HG03571 (cell line): ENCODE results near the gene EID2.

Source experiments
- ATAC-seq: cut with Tn5 transposase; IDR thresholded peaks from one replicate; pipeline ENCODE4 v1.9.1; 2021; ENCODE audit not compliant: unreplicated experiment

EID2 gene

DNA sequence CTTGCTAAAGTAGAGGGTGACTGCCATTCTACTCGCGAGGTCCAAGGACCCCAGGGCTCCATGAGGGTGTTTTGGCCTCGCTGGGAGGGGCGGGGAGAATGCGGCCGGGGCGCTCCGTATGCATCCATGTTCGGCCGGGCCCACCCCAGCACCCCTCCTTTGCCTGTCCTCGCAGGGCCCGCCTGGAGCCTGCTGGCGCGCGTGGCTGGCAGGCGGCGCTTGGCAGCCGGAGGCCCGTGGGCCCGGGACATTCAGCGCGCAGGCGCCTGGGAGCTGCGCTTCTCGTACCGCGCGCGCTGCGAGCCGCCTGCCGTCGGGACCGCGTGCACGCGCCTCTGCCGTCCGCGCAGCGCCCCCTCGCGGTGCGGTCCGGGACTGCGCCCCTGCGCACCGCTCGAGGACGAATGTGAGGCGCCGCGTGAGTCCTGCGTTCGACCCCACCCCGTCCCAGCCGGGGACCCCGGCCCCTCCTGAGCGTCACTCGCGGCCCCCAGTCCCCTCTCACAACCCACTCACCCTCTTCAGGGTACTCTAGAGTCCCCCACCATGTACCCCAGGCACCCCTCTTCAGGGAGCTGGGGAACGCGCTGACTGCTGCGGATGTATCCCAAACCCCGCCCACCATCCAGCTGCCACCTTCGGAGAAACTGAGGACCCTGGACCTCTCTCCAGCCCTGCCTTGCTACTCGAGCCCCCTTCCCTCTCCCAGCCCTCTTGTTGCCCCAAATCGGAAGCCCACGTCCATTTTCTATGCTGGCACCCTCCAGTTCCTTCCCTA lies 37.1 kb downstream of the EID2 start:
- no peak for ATAC-seq

GRCh38 chr19:39501340-39501739 lies 38.6 kb downstream of the EID2 start:
- no peak for ATAC-seq

- no peak for ATAC-seq
These were observed 39.4 kb downstream of the EID2 start for GRCh38 chr19:39500543-39500942.

DNA sequence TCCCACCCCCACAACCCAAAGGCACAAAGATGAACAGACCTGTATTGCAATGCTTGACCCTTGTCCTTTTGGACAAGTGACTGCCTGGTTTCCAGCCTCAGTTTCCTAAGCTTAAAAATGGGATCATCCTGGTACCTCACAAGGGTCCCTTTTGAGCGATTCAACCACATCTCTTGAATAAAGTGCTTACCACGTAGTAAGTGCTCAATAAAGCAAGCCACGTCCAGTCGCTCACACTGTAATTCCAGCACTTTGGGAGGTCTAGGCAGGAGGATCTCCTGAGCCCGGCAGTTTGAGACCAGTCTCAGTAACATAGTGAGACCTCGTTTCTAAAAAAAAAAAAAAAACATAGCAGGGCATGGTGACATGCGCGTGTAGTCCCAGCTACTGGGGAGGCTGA lies 40.0 kb downstream of the EID2 start:
- no peak for ATAC-seq

- ATAC-seq = no peak
These were observed 40.9 kb downstream of the EID2 start, which contains the start of gene DLL3 for GRCh38 chr19:39498798-39499642. Gene DLL3, plus strand, starts transcription at chr19:39498947. Its CDS starts 28 bp downstream, at chr19:39498975.

DNA sequence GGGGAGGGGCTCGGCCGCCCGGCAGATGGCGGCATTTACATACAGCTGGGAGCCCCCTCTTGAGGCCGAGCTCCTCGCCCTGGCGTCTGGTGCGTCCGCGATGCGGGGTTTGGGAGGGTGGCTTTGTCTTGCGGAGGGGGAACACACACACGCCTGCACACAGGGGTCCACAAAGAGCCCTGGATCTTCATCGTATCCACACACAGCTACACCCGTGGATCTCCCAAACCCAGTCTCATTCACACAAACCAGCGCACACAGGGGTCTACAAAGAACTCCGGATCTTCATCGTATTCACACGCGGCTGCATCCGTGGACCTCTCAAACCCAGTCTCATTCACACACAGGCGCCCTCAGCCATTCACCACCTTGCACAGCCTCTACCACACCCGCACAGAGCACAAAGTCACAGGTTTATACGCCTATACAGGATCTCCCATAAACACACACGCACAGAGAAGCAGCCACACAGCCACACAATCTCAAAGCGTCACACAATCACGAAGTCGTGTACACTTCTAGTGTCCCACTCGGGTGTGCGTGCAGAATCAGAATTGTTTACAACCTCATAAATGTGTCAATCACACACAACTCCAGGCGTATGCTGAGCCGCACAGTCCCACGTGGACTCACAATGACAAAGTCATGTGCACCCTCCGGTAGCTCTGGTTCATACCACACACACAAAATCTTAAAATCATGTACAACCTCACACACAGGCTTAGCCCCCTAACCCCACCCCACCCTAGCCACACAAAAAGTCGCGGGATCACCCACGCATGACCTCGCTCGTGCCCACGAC lies 41.8 kb downstream of the EID2 start:
- ATAC-seq = no peak

DNA sequence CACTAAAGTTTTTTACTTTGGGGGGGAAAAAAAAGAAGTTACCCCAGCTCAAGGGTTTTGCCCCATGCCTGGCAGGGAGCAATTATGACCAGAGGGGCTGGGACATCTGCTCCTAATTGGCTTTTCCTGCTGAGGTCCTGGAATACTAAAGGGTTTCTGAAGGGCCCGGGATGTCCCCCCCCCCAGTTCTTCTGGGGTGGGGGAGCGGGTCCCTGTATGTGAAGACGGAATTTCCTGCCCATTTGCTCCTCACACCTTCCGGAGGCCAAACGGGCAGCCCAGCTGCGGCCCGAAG lies 42.3 kb downstream of the EID2 start:
- ATAC-seq = no peak

- no peak for ATAC-seq
These were observed 43.9 kb downstream of the EID2 start for GRCh38 chr19:39496063-39496462.

GRCh38 chr19:39494661-39495060 lies 45.3 kb downstream of the EID2 start:
- no peak for ATAC-seq

- no peak for ATAC-seq
These were observed 47.2 kb downstream of the EID2 start for GRCh38 chr19:39492788-39493187.

DNA sequence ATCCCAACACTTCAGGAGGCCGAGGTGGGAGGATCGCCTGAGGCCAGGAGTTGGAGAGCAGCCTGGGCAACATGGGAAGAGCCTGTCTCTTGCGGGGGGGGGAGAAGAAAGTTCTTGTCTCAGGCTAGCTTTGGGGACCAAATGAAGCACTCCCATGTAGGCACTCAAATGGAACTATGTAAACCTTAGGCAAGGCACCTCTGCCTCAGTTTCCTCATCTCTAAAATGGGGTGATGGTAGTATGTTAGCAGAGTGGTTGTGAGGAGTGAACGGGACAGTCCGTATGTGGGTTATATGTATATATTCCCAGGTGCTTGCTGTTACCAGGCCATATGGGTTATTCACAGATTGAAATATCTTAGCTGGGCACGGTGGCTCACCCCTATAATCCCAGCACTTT lies 47.7 kb downstream of the EID2 start:
- no peak for ATAC-seq

GRCh38 chr19:39489756-39490155 lies 50.2 kb downstream of the EID2 start:
- no peak for ATAC-seq
